ENCODE data around the gene RASD2. TPM values are rescaled to one million over a fixed set of nuclear protein-coding genes. Genes with fewer than 3 reads are reported as not detected.

RASD2 gene
- total RNA-seq, 1 experiment from 2014 or later, result 3.1 TPM

- no peak overlapping the region for H3K4me3 Mint-ChIP-seq
- no peaks in the 10 kb centered on the region for H3K36me3 Mint-ChIP-seq
- POLR2A ChIA-PET, result no interaction called here
- CTCF ChIA-PET, result interaction anchor here (2.1 kb wide), 1 partner anchor 14 kb away, joined by 6 read pairs; no protein-coding TSS in a partner anchor
- no peak overlapping the region for H3K27ac Mint-ChIP-seq
- TF ChIP-seq, protein P1, sequence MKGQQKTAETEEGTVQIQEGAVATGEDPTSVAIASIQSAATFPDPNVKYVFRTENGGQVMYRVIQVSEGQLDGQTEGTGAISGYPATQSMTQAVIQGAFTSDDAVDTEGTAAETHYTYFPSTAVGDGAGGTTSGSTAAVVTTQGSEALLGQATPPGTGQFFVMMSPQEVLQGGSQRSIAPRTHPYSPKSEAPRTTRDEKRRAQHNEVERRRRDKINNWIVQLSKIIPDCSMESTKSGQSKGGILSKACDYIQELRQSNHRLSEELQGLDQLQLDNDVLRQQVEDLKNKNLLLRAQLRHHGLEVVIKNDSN (CRISPR knock-in tag; IDR thresholded peaks at IDR 0.05), result no peak
- TF ChIP-seq ZNF396 (CRISPR knock-in tag; IDR thresholded peaks at IDR 0.05; ENCODE audit: borderline replicate concordance), result no peak
- no peak for TF ChIP-seq ZNF423 (CRISPR knock-in tag; IDR thresholded peaks at IDR 0.05)
- TF ChIP-seq ETV6 (CRISPR knock-in tag; IDR thresholded peaks at IDR 0.05), result no peak
- no peak for TF ChIP-seq ZNF281 (CRISPR knock-in tag; IDR thresholded peaks at IDR 0.05)
- no peak for TF ChIP-seq FOXJ3 (CRISPR knock-in tag; IDR thresholded peaks at IDR 0.05; ENCODE audit: borderline replicate concordance)
- no peak for DNase-seq (ENCODE audit: low spot score)
- no peaks in the 10 kb centered on the region for H3K9me3 Mint-ChIP-seq
- no peak for ATAC-seq
- no peaks in the 10 kb centered on the region for H3K27me3 Mint-ChIP-seq (ENCODE audit: low read depth)
- no peaks in the 10 kb centered on the region for H3K4me1 Mint-ChIP-seq
Measured at GRCh38 chr22:35569916-35570315, 29.3 kb downstream of the RASD2 start.

DNA sequence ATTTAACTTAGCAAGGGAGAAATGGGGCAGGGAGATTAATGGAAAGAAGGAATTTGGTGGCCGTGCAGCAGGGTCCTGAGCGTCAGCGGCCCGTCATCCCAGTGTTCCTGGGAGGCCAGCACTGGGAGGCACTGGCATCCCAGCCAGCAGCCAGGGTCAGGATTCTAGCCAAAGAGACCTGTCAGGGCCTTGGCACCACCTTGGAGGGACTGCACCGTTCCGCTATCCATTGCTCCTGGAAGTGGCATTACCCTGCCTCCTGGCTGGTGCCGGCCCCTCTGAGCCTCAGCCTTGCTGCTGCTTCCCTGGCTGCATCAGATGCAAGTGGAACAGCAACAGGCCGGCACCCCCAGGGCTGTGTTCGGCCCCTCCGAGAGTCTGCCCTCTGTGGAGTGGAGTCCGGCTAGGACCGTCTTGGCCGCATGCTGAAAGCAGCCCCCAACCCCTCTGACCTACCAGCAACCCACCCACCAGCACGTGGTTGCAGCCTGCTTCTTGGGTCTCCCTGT is 30.1 kb downstream of the RASD2 start:
- ChIA-PET CTCF (interaction anchor here (2.1 kb wide), 1 partner anchor 13 kb away, joined by 6 read pairs; no protein-coding TSS in a partner anchor), POLR2A (no interaction called here)
- DNase-seq (ENCODE audit: low spot score), result no peak
- no peaks in the 10 kb centered on the region for H3K9me3 Mint-ChIP-seq
- TF ChIP-seq MXD4 (CRISPR knock-in tag; IDR thresholded peaks at IDR 0.05; ENCODE audit: borderline replicate concordance) (no peak), ZNF138 (CRISPR knock-in tag; conservative IDR thresholded peaks at IDR 0.05) (no peak)
- no peaks in the 10 kb centered on the region for H3K36me3 Mint-ChIP-seq
- no peaks in the 10 kb centered on the region for H3K27me3 Mint-ChIP-seq (ENCODE audit: low read depth)
- H3K4me3 Mint-ChIP-seq, result no peak overlapping the region
- H3K4me1 Mint-ChIP-seq, result no peaks in the 10 kb centered on the region
- no peak for ATAC-seq
- H3K27ac Mint-ChIP-seq, result no peak overlapping the region

DNA sequence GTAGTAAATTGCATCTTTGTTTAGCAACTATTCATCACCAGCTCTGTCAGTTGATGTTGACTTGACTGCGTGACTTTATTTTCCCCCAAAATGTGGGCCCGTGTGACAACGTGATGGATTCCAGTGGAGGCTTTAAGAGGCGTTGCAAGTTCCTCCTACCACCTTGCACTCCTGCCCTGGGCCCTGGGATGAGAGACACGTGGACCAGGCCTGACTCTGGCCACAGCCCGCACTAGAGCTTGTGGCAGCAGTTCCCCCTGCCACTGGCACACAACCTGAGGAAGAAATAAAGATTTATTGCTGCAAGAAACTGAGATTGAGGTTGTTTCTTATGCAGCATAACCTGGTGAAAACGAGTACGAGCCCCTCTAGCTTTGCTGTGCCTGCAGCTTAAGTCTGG is 31.9 kb downstream of the RASD2 start:
- DNase-seq (ENCODE audit: low spot score) (no peak), ATAC-seq (no peak)
- Mint-ChIP-seq H3K27ac (no peak overlapping the region), H3K27me3 (ENCODE audit: low read depth) (no peaks in the 10 kb centered on the region), H3K4me3 (no peak overlapping the region), H3K4me1 (no peaks in the 10 kb centered on the region), H3K36me3 (no peaks in the 10 kb centered on the region), H3K9me3 (no peaks in the 10 kb centered on the region)
- TF ChIP-seq, protein P2, sequence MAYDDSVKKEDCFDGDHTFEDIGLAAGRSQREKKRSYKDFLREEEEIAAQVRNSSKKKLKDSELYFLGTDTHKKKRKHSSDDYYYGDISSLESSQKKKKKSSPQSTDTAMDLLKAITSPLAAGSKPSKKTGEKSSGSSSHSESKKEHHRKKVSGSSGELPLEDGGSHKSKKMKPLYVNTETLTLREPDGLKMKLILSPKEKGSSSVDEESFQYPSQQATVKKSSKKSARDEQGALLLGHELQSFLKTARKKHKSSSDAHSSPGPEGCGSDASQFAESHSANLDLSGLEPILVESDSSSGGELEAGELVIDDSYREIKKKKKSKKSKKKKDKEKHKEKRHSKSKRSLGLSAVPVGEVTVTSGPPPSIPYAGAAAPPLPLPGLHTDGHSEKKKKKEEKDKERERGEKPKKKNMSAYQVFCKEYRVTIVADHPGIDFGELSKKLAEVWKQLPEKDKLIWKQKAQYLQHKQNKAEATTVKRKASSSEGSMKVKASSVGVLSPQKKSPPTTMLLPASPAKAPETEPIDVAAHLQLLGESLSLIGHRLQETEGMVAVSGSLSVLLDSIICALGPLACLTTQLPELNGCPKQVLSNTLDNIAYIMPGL (CRISPR knock-in tag; IDR thresholded peaks at IDR 0.05), result no peak
- TF ChIP-seq MAX (CRISPR knock-in tag; IDR thresholded peaks at IDR 0.05) (no peak), ZNF423 (CRISPR knock-in tag; IDR thresholded peaks at IDR 0.05) (no peak), GRHL2 (CRISPR knock-in tag; IDR thresholded peaks at IDR 0.05; ENCODE audit: insufficient replicate concordance, severe bottlenecking) (no peak)
- TF ChIP-seq, protein P1 (CRISPR knock-in tag; IDR thresholded peaks at IDR 0.05), result no peak
- POLR2A ChIA-PET, result no interaction called here
- CTCF ChIA-PET, result no interaction called here
